Stimulated activated CD4-positive, alpha-beta T cell treated with anti-CD3 and anti-CD28 coated beads, Interleukin-1b, Interleukin-23, amount 100 ng/mL, for 24 hours (primary cell): ENCODE results near the gene CEP76.
"Not testable (repeated sequence)": the region's sequence is repeated elsewhere in the genome, so short reads cannot be mapped to it uniquely, and the experiment has no call there.

Source experiments
- DNase-seq, 4 experiments: peaks; one replicate each; pipeline ENCODE4 v3.0.0-alpha.2; 2020; ENCODE audit warnings: low read depth in 4 of 4, low spot score in 1 of 4

Gene CEP76

DNA sequence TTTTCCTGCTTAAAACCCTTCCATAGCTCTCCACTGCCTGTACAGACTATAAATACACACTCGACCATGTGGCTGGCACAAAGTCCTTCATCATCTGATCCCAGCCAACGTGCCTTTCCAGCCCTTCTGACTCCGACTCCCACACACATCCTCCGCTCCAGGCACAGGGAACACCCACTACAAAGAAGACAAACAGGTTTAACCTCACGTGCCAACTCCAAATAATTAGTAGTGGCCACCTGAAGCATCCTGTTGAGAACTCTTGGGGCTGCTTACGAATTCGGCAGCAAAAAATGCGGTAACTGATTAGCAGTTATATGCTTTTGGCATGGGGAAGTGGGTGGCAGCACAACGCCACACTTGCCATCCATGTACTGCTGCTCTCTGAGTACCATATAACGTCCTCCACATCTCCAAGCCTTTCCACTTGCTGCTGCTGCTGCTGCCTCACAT lies 56.7 kb downstream of the CEP76 start:
- DNase-seq, result no peak

DNA sequence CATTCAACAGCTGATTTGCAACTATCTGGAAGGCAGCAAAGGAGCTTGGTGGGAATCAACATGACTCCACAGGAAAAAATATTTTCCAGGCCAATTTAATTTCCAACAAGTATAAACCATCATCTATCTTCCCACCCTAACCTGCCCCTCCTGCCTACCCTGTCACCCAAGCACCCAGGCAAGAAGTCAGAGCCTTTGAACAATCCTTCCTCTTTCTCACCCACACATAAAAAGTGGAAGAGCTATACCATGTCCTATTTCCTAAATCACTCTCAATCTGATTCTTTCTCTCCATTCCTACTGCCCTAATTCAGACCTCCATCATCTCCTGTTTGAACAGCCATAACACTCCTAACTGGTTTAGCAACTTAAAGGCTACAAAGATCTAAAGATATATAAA lies 57.3 kb downstream of the CEP76 start:
- no peak for DNase-seq

DNA sequence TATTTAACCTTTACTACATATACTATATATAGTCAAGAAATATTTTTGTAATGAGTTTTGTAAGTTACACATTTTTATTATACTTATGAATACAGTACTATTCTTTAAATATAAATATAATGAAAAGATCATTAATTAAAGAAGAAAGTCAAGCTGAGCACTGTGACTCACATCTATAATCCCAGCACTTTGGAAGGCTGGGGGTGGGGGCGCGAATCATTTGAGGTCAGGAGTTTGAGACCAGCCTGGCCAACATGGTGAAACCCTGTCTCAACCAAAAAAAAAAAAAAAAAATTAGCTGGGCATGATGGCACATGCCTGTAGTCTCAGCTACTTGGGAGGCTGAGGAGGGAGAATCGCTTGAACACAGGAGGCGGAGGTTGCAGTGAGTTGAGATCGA lies 58.8 kb downstream of the CEP76 start:
- not testable (repeated sequence) for DNase-seq

DNA sequence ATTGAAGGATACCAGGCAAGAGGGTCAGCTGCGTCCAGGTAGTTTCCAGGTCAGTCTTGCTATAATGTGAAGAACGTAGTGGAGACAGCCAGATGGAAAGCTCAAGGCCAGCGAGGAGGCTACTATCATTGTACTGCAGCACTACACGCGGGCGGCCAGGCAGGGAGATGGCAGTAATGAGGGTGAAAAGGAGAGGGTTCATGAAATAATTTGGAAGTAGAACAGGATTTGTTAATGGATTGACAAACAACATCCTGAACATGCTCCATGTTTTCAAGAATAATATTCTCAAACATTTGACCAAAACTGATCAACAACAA lies 61.7 kb downstream of the CEP76 start:
- DNase-seq, result no peak

DNA sequence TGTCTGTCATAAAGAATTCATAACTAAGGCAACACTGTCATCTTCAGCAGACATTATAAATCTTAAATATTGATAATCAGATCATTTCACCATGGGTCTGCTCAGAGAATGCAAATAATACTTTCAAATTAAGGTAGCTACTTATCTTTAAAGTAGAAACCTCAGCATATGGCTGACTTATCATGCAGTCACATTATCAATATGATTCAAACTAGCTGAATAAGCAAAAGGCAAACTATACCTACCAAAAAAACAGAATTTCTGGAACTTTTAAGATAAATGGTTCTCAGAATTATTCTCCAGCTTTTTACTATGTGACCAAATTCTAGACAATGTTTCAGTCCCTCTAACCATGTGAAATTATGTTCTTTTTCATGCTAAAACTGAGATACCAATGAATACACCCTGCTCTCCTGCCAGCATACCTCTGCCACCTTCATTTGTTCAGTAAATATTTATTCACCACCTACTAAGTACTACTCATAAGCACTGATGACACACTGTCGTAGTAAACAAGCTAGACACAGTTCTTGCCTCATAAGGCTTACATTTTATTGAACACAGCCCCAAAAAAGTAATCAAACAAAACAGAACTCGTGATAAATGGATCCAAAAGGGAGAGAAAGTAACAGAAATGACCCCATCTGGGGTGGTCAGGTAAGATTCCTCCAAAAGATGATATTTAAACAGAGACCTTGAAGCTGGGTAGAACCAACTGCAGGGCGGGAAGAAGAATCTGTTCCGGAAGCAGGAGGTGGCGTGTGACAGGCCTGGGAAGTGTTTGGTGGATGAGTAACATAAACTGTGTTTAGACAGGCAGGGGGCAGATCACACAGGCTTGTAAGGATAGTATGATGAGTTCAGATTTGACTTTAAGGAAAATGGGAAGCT lies 62.3 kb downstream of the CEP76 start:
- no peak for DNase-seq

DNA sequence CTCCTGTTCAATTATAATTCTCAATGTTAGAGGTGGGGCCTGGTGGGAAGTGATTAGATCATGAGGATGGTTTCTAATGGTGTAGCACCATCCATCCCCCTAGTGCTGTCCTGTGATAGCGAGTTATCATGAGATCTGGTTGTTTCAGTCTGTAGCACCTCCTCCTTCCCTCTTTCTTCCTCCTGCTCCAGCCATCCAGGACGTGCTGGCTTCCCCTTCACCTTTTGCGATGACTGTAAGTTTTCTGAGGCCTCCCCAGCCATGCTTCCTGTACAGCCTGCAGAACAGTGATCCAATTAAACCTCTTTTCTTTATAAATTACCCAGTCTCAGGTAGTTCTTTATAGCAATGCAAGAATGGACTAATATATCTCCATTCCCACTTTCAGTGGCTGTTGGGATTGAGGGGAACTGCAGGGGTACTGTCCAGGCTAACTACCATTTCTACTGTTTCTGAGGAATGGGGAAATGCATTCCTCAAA lies 63.8 kb downstream of the CEP76 start:
- DNase-seq, result no peak

DNA sequence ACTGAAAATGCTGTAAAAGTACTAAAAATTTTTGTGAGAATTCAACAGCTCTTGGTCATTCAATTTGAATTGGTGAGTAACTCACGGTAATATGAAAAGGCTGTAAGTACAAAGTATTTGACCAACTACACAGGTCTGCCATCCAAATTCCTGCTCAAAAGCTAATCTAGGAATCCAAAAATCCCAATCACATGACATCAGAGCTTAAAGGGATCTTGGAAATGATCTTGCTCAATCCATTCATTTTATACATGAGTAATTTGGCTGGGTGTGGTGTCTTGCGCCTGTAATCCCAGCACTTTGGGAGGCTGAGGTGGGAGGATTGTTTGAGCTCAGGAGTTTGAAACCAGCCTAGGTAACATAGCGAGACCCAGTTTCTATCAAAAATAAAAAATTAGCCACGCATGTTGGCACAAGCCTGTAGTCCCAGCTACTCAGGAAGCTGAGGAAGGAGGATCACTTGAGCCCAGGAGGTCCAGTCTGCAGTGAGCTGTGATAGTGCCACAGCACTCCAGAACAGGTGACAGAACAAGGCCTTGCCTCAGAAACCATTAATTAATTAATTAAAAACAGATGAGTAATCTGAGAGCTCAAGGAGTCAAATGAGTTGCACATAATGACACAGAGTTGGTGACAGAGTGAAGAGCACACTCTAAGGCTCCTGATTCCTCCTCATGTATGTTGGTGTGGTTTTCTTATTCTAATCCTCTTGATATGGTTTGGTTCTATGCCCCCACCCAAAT lies 64.5 kb downstream of the CEP76 start:
- DNase-seq, result no peak

DNA sequence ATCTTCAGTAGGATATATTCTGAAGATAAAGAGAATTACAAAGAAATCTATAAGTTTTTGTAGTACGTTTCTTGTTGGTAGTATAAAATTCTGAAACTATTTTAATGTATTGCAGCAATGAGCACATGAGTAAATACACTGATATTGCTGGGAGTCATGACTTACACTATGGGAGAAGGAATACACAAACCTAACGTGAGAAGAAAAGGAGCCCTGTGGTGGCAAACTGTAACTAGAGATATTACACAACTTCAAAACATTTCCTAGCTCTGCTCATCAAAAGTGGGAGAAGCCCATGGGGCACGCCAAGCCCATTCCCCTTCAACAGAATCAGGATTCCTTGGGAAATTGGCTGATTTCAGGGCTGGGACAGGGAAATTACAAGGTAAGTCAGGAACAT lies 65.1 kb downstream of the CEP76 start:
- DNase-seq, result no peak

DNA sequence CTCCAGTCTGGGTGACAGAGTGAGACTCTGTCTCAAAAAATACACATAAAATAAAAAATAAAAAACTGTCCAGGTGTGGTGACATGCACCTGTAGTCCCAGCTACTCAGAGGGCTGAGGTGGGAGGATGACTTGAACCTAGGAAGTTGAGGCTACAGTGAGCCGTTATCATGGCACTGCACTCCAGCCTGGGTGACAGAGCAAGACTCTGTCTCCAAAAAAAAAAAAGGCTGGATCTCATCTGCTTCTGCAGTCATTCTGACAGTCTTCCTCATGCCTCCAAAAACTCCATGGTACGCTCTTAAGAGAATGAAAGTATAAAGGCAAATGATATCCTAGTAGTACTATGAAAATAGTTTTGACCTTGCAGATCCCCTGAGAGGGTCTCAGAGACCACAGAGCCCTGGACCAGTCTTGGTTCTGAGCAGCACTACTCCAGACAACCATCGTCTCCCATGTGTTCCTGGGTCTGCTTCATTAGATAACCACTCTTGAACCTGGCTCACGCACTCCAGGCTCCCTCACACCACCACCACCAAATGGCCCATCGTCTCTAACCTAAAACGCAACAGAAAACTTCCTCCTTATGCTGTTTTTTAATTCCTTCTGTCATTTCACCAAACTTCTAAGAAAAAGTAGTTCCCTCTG lies 70.6 kb downstream of the CEP76 start:
- no peak for DNase-seq

DNA sequence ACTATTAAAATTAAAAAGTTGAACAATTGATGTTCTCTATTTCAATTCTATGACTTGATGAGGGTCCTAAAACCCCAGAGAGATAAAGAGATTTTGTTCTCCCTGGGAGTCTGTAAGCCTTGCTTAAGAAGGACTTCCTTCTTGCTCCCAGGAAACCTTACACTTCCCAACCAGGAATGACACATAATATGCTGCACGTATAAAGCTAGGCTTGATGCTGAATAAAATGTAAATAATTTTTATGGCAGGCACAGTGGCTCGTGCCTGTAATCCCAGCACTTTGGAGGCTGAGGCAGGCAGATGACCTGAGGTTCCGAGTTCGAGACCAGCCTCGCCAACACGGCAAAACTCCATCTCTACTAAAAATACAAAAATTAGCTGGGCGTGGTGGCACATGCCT lies 72.4 kb downstream of the CEP76 start:
- DNase-seq, result no peak

DNA sequence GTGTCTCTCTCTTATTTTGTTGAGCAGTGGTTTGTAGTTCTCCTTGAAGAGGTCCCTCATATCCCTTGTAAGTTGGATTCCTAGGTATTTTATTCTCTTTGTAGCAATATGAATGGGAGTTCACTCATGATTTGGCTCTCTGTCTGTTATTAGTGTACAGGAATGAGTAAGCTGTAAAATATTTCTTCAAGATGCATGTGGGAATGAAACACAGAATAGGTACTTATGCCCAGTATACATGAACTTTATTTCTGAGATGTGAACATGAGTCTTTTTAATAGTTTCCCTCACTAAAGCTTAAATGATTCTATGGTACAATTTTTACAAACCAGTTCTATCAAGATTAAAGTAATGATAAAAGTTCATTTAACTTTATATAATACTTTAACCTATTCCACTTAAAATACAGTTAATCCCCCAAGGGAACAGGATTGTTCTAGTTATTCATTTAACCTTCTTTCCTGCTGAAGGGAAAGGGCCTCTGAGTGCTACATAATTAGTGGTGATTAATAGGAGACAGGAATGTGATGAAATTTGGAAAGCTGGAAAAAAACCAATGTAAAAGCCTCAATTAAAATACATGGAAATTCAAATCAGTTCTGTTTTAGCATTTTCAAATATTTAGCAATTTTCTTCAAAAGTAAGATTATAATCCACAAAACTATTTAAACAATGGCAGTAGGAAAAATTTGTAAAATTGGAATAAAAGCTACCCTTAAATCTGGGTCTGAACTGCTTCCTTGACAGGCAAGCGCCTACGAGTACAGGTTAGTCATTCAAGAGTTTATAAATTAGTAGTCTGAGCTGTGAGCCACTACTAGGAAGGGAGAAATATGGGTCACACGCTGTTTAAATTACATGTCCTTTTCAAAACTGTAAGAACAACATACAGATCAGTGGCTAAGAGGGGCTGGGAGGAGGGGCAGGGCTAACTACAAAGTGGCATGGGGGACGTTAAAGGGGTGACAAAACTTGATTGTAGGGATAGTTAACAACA lies 73.5 kb downstream of the CEP76 start:
- DNase-seq, result no peak

DNA sequence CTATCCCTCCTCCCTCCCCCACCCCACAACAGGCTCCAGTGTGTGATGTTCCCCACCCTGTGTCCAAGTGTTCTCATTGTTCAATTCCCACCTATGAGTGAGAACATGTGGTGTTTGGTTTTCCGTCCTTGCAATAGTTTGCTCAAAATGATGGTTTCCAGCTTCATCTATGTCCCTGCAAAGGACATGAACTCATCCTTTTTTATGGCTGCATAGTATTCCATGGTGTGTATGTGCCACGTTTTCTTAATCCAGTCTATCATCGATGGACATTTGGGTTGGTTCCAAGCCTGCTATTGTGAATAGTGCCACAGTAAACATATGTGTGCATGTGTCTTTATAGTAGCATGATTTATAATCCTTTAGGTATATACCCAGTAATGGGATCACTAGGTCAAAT lies 75.3 kb downstream of the CEP76 start:
- DNase-seq, result not testable (repeated sequence)

DNA sequence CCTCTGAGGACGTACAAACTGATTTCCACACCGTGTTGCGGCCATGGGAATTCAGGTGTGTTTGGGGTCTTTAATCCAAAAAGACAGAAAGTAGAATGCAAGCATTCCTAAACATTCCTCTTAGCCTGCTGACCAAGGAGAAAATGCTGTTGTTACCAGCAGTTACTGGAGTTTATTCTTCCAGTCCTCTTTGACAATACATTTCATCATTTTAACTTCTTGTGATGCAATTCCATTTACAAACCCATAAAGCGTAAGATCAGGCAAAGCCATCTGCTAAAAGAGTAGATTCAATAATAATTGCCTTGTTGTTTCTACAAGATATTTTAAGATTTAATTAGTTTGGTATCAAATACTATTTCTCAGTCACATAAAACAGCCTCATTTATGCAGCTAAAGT lies 77.3 kb downstream of the CEP76 start:
- DNase-seq, result no peak
